Spinal cord (tissue), 10 donors: ENCODE results near the gene UNC79. TPM values are rescaled to one million over a fixed set of nuclear protein-coding genes. Genes with fewer than 3 reads are reported as not detected.

Experiments
- DNase-seq, 6 donors: peaks; one replicate each; pipeline versions ENCODE4 v3.0.0 to v3.0.0-alpha.2; 2013 to 2015; ENCODE audit warnings: low spot score in 6 of 6, low read depth in 4 of 6
- H3K27ac ChIP-seq: one replicate; pipeline ENCODE4 v1.5.1; 2013; ENCODE audit warnings: low read depth, low read length, control low read depth
- H3K27me3 ChIP-seq: one replicate; pipeline ENCODE4 v1.6.1; 2013; ENCODE audit warnings: low read length; ENCODE audit not compliant: control insufficient read depth, insufficient read depth
- H3K36me3 ChIP-seq: one replicate; pipeline ENCODE4 v1.6.1; 2013; ENCODE audit warnings: low read length; ENCODE audit not compliant: control insufficient read depth, insufficient read depth
- H3K4me1 ChIP-seq: one replicate; pipeline ENCODE4 v1.6.1; 2013; ENCODE audit warnings: low read length; ENCODE audit not compliant: control insufficient read depth, insufficient read depth
- H3K4me3 ChIP-seq: one replicate; pipeline ENCODE4 v1.5.1; 2013; ENCODE audit warnings: low read depth, low read length, control low read depth
- H3K9me3 ChIP-seq: one replicate; pipeline ENCODE4 v1.6.1; 2013; ENCODE audit warnings: low read length; ENCODE audit not compliant: control insufficient read depth, insufficient read depth
- WGBS: methylation state at CpG from one replicate; pipeline ENCODE4 v1.1.5; 2013; ENCODE audit warnings: missing lambda C conversion rate; ENCODE audit not compliant: insufficient coverage; 5-methylcytosine and 5-hydroxymethylcytosine counted together
- polyA plus RNA-seq, 2 donors: library from polyadenylated mRNA; unstranded; fragments of 120-200 nt; gene quantifications; one replicate each; pipeline ENCODE4 v1.2.1, GENCODE V29; 2013; ENCODE audit not compliant: insufficient read length in 2 of 2
- total RNA-seq, 2 donors: library from RNA; depleted of rRNA in 1 of 2; stranded (reverse); fragments of 120-200 nt in 1 of 2; fragments of >200 nt in 1 of 2; gene quantifications; one replicate each; pipeline versions ENCODE4 v1.2.3 to v1.2.4, GENCODE V29; 2013 to 2014
- donor health status: healthy.

UNC79 gene
- total and polyA plus RNA-seq, 4 donors: 7.9 to 20.7 (median 15.1) TPM

DNA sequence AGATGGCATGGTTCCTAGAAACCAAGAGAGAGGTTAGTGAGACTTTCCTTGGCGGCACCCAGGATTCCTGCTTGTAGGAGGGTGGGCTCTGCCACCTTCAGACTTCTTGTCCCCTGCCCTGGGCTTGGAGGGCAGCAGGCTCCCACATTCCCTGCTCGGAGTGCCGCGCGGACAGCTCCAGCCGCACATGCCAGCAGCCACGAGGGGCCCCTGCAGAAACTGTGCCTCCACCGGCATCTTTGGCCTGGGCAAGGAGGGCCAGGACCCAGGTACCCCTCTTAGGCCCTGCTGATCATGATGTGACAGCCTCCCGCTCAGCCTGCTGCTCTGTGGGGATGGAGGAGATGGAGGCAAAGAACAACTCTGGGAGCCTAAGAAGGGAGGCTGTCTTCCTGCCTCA, 295.3 kb downstream of the UNC79 start:
- 89% methylated on average over 8 of the region's 9 CpGs for WGBS
- Histone ChIP-seq H3K4me1 (peaks cover 3% of the 10 kb centered on the region), H3K9me3 (no peaks in the 10 kb centered on the region), H3K27me3 (no peaks in the 10 kb centered on the region), H3K36me3 (peaks cover 42% of the 10 kb centered on the region), H3K27ac (no peak overlapping the region), H3K4me3 (no peak overlapping the region)
- DNase-seq: no peak

DNA sequence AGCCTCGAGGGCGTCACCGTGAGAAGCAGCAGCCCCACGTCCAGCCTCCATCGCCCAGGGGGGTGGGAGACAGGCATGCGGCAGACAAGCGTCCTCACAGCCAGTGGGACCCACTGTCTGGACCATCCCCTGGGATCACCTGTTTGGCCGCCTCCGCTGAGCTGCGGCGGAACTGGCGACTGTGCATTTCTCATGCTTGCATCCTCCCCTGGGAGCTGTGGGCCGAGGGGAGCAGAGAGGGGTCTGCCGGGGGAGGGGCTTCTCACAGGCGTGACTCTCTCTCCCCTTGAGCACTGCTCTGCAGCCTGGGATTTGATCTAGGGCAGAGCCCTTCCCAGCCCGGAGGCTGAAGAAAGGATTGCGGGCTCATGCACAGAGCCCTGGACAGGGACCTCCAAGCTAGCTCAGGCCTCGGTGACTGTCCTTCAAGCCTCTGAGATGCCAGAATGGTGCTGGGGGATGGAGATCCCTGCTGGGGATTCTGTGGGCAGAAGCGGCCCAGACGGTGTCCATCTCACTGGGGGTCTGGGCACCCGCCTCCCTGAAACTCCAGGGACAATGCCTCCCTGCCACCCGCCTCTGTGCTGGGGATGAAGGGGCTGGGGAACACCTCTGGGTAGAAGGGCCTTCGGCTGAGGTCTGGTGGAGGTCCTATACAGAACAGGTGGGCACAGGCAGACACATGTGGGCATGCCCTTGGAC, 296.5 kb downstream of the UNC79 start:
- WGBS: 84% methylated on average over 21 of the region's 23 CpGs
- Histone ChIP-seq H3K27me3 (no peaks in the 10 kb centered on the region), H3K4me3 (no peak overlapping the region), H3K9me3 (no peaks in the 10 kb centered on the region), H3K36me3 (peaks cover 40% of the 10 kb centered on the region), H3K4me1 (peaks cover 3% of the 10 kb centered on the region), H3K27ac (no peak overlapping the region)
- DNase-seq: no peak

DNA sequence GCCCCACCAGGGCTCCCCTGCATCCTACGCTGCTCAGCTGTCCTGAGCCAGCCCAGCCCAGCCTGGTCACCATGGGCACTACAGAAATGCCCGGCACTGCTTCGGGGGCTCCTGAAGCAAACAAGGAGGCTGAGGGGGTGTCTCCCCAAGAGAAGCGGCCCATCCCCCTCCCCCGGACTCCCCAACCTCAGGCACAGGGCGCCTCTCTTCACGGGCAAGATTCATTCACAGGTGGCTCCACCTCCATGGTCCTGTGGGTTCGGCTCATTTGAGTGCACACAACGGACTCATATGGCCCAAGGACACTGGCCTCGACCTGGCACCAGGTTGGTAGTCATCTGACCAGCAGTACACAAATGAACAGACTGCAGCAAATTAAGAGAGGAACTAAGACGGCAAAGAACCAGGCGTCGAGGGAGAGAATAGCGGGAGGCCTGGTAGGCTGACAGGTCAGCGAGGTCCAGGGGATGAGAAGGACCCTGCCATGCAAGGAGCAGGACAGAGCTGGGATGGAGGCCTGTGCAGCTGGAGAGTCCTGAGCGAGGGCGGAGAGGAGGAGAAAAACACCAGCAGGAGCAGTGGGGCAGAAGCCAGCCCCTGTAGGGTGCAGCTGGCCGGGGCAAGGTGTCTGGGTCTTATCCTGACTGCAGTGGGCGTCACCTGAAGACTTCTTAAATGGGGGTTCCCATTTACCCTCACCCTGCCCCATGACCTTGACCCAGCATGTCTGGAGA, 297.3 kb downstream of the UNC79 start:
- no peak for DNase-seq
- WGBS: 92% methylated on average over 18 of the region's 19 CpGs
- Histone ChIP-seq H3K9me3 (no peaks in the 10 kb centered on the region), H3K27ac (no peak overlapping the region), H3K36me3 (peaks cover 44% of the 10 kb centered on the region), H3K4me3 (no peak overlapping the region), H3K4me1 (peaks cover 11% of the 10 kb centered on the region), H3K27me3 (no peaks in the 10 kb centered on the region)

DNA sequence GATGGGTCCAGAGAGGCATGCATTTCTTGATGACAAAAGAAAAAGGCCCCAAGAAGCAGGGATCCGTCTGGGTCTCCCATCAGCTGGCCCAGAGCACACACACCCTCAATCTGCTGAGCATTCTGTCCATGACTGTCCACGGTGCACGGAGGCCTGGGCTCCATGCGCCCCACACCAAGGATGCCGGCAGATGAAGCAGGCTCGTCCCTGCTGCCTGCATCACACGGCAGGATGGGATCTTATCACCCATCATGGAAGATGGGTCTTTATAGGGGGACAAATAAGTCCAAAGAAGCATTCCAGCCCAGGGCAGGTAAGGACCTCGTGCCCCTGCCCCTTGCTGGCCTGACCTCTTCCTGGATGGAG, 297.9 kb downstream of the UNC79 start:
- Histone ChIP-seq H3K9me3 (no peaks in the 10 kb centered on the region), H3K27me3 (no peaks in the 10 kb centered on the region), H3K36me3 (peaks cover 47% of the 10 kb centered on the region), H3K4me1 (peaks cover 17% of the 10 kb centered on the region), H3K4me3 (no peak overlapping the region), H3K27ac (no peak overlapping the region)
- WGBS: 96% methylated on average over 8 of the region's 8 CpGs
- no peak for DNase-seq

DNA sequence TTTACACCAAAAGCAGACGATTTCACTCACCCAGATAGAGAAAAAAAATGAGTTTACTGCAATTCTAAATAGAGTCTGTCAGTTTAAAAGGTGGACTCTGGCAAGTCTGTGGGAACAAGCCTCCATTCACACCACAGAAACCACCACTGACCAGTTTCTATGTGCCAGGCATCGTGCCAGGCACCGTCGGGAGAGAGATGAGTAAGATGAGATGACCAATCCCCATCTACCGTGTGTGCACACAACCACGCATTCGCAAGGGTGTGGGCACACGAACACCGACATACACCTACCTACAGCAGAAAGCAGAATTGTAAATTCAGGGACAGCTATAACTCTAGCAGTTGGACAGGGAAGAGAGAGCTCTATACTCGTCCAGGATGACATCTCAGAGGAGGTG, 299.3 kb downstream of the UNC79 start:
- WGBS: 88% methylated on average over 1 of the region's 10 CpGs
- no peak for DNase-seq
- Histone ChIP-seq H3K36me3 (peaks cover 51% of the 10 kb centered on the region), H3K4me3 (no peak overlapping the region), H3K27me3 (no peaks in the 10 kb centered on the region), H3K27ac (no peak overlapping the region), H3K9me3 (no peaks in the 10 kb centered on the region), H3K4me1 (peaks cover 28% of the 10 kb centered on the region)

DNA sequence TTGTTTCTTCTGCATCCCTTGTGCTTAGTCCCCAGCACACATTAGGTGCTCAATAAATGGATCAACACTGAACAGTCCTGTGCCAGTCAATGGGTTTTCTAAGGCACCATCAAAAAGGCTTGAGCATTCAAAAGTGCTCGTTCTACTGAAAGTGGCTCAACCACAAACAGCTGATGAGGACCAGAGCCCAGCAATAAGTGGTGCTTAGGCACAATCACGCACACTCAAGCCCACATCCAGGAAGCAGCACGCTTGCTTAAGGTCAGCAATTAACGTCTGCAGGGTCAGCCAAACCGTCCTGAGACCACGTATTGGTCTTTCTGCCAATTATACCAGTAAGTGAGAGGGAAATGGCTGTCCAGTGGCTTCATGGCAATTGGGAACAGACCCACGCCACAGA, 301.0 kb downstream of the UNC79 start:
- no peak for DNase-seq
- Histone ChIP-seq H3K4me1 (peaks cover 36% of the 10 kb centered on the region), H3K9me3 (no peaks in the 10 kb centered on the region), H3K27ac (no peak overlapping the region), H3K36me3 (peaks cover 52% of the 10 kb centered on the region), H3K27me3 (no peaks in the 10 kb centered on the region), H3K4me3 (no peak overlapping the region)
- WGBS: 85% methylated on average over 7 of the region's 7 CpGs

DNA sequence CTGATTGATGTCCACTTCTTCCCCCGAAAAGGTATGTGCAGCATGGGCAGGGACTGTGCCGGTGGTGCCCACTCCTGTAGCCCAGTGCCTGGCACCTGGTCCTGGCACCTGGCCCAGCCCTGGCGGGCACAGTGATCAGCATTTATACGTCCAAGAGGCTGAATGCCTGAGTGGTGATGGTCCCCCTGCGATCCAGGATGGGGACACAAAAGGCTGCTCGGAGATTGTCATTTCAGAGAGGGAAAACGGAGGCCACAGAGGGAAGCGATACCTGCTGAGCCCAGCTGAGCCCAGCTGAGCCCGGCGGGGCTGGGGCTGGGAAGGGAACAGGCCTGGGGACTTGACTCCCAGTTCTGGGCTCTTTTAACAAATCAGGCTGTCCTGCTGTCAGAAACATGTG, 301.8 kb downstream of the UNC79 start:
- no peak overlapping the region for H3K27ac ChIP-seq
- peaks cover 49% of the 10 kb centered on the region for H3K36me3 ChIP-seq
- WGBS: 61% methylated on average over 10 of the region's 10 CpGs

DNA sequence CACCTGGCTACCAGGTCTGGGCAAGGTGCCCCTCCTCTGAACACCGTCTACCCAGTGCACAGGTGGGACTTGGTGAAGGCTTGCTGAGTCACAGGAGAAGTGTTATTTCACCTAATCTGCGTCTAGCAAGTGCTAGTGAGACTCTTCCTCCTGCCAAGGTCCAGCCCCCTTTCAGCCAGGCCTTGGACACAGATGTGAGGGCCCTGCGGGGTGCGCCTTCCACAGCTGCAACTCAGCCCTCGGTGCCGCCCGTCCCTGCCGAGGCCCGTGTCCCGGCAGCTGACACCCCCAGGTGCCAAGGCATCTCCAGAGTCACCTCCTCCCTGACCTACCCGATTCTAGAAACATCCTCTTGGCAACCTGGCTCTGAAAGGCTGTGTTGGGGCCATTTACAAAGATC, 302.5 kb downstream of the UNC79 start:
- no peak overlapping the region for H3K4me3 ChIP-seq
- H3K9me3 ChIP-seq: no peaks in the 10 kb centered on the region
- DNase-seq: no peak
- H3K27ac ChIP-seq: no peak overlapping the region
- no peaks in the 10 kb centered on the region for H3K27me3 ChIP-seq
- peaks cover 42% of the 10 kb centered on the region for H3K4me1 ChIP-seq
- peaks cover 46% of the 10 kb centered on the region for H3K36me3 ChIP-seq
- 62% methylated on average over 11 of the region's 11 CpGs for WGBS

More for the DNA sequence above, 301.8 kb downstream of the UNC79 start:
- H3K27me3 ChIP-seq: no peaks in the 10 kb centered on the region
- DNase-seq: no peak
- no peak overlapping the region for H3K4me3 ChIP-seq
- no peaks in the 10 kb centered on the region for H3K9me3 ChIP-seq
- H3K4me1 ChIP-seq: peaks cover 37% of the 10 kb centered on the region

DNA sequence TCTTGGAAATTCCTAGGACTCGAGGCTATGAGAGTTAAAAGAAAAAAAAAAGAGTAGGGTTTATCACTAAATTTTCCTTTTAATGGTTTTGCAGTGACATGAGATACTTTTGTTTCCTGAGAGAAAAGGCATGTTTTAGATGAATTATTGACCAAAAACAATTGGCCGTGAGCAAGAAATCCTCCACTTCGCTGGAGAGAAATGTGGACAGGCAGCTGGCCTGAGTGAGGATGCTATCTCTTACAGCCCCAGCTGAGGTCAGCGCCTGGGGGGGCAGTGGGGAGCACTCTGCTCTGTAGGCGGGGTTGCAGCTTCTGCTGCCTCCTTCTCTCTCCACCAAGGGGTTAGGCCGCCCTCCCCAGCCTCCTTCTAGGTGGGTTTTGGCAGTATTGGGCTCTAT, 302.9 kb downstream of the UNC79 start:
- peak in 1 of 6 donors; percentile 50 for DNase-seq
- Histone ChIP-seq H3K4me1 (peaks cover 42% of the 10 kb centered on the region), H3K36me3 (peaks cover 45% of the 10 kb centered on the region), H3K27me3 (no peaks in the 10 kb centered on the region), H3K27ac (no peak overlapping the region), H3K9me3 (no peaks in the 10 kb centered on the region), H3K4me3 (no peak overlapping the region)
- 57% methylated on average over 2 of the region's 6 CpGs for WGBS
